ENCODE results near the gene HCLS1.

HCLS1 gene

GRCh38 chr3:121658716-121659435 lies 1.8 kb downstream of the HCLS1 start:
- no peak for TF ChIP-seq TAF1 (IDR thresholded peaks at IDR 0.05; ENCODE audit: borderline replicate concordance, insufficient read depth, low read length)

DNA sequence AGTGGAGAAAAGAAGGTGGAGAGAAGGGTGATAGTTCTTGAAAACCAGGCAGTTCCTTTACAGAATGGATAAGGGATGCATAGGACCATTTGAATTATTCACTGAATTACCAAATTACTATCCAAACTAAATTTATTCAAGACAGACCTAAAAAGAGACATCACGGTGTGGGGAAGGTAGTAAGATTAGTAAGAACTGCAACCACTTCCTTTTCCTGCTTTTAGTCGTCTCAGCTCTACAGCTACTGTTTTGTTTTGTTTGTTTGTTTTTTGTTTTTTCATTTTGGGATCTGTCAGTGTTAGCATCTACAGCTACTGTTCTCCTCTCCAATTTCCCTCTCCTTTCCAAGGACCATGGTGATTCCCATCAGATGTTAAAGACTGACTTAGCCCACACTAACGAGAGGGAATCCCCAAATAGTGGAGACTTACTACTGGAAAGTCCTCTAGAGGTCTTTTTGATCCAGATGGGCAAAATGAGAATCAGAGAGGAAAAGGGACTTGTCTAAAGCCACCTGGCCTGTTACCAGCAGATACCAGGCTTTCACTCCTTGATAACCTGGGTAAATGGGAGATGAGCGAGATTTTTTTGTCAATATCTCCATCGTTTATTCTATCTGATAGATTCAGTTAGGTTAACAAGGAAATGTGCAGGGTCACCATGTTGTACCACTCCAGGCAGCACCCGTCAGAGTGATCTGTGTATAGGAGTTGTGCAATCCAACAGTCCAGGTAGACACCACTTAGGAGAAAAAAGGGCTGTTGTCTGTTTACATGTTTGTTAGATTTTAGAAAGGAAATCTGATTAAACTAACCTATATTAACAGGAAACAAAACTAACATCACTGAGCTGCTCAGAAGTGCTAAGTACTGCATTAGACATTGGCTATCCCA lies 6.0 kb downstream of the HCLS1 start:
- TF ChIP-seq, protein P1, sequence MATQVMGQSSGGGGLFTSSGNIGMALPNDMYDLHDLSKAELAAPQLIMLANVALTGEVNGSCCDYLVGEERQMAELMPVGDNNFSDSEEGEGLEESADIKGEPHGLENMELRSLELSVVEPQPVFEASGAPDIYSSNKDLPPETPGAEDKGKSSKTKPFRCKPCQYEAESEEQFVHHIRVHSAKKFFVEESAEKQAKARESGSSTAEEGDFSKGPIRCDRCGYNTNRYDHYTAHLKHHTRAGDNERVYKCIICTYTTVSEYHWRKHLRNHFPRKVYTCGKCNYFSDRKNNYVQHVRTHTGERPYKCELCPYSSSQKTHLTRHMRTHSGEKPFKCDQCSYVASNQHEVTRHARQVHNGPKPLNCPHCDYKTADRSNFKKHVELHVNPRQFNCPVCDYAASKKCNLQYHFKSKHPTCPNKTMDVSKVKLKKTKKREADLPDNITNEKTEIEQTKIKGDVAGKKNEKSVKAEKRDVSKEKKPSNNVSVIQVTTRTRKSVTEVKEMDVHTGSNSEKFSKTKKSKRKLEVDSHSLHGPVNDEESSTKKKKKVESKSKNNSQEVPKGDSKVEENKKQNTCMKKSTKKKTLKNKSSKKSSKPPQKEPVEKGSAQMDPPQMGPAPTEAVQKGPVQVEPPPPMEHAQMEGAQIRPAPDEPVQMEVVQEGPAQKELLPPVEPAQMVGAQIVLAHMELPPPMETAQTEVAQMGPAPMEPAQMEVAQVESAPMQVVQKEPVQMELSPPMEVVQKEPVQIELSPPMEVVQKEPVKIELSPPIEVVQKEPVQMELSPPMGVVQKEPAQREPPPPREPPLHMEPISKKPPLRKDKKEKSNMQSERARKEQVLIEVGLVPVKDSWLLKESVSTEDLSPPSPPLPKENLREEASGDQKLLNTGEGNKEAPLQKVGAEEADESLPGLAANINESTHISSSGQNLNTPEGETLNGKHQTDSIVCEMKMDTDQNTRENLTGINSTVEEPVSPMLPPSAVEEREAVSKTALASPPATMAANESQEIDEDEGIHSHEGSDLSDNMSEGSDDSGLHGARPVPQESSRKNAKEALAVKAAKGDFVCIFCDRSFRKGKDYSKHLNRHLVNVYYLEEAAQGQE (IDR thresholded peaks at IDR 0.05; ENCODE audit: insufficient read depth in 1 of 2, low read depth in 2 of 2, low read length in 2 of 2), result no peak
- TF ChIP-seq POLR2AphosphoS5 (IDR thresholded peaks at IDR 0.05; ENCODE audit: low read depth, low read length) (no peak), TAF1 (IDR thresholded peaks at IDR 0.05; ENCODE audit: borderline replicate concordance, insufficient read depth, low read length) (no peak), FOXP2 (optimal IDR thresholded peaks at IDR 0.05; ENCODE audit: borderline replicate concordance, extremely low read depth, extremely low read length, insufficient read depth) (no peak), SIN3A (IDR thresholded peaks at IDR 0.05; ENCODE audit: borderline replicate concordance, insufficient read depth, low read length) (no peak)

- TF ChIP-seq SIN3A (IDR thresholded peaks at IDR 0.05; ENCODE audit: borderline replicate concordance, insufficient read depth, low read length) (no peak), FOXP2 (optimal IDR thresholded peaks at IDR 0.05; ENCODE audit: borderline replicate concordance, extremely low read depth, extremely low read length, insufficient read depth) (no peak), TAF1 (IDR thresholded peaks at IDR 0.05; ENCODE audit: borderline replicate concordance, insufficient read depth, low read length) (no peak), POLR2AphosphoS5 (IDR thresholded peaks at IDR 0.05; ENCODE audit: low read depth, low read length) (no peak)
- TF ChIP-seq, protein P1 (IDR thresholded peaks at IDR 0.05; ENCODE audit: insufficient read depth in 1 of 2, low read depth in 2 of 2, low read length in 2 of 2), result no peak
Measured at GRCh38 chr3:121651684-121652083, 9.0 kb downstream of the HCLS1 start.

DNA sequence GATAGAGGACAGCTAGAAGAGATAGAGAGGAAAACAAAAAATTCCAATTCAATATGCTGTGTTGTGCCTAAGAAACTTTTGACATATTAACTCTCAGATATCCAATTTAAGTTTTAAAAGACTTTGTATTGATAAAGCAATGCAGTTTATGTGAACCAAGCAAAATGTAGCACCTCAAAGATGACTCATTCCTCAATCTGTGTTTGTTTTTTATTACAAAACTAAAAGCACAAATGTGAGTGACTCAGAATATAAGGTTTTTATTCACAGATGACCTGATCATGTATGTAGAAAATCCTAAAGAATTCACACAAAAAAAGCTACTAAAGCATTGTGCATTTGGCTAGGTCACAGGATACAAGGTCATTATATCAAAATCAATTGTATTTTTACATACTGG lies 11.1 kb downstream of the HCLS1 start:
- TF ChIP-seq SIN3A (IDR thresholded peaks at IDR 0.05; ENCODE audit: borderline replicate concordance, insufficient read depth, low read length), result no peak
- TF ChIP-seq TAF1 (IDR thresholded peaks at IDR 0.05; ENCODE audit: borderline replicate concordance, insufficient read depth, low read length), result no peak
- TF ChIP-seq FOXP2 (optimal IDR thresholded peaks at IDR 0.05; ENCODE audit: borderline replicate concordance, extremely low read depth, extremely low read length, insufficient read depth), result no peak

DNA sequence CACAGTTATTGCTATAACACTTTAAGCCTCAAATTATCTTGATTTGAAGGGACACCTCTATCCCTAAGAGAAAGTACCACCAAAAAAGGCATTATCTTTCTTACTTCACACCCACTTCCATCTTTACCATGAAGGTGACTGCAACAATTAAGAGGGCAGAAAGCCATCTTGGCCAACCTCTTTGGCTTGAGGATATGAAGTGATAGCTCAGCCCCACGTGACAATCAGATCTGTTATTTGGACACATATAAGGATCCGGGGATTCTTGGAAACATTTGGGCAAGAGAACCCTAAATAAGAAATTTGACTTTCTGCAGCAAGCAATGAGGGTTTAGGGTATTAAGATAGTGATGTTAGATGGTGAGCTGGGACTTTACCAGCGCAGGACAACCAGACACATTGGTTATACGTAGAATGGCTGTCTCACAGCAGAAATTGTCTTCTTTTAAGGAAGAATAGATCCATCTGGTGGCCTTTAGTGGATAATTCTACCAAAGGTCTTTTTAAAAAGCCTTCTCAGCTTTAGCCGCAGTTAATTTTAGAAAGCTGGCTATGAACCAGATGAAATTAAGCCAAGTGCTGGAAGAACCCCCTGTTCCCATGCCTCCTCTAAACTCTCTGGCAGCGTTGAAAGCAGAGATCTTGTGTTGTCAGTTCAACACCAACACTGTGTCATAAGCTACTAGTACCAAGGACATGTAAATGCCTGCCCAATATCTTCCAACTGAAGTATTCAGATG lies 12.3 kb downstream of the HCLS1 start:
- TF ChIP-seq POLR2AphosphoS5 (IDR thresholded peaks at IDR 0.05; ENCODE audit: low read depth, low read length) (no peak), FOXP2 (optimal IDR thresholded peaks at IDR 0.05; ENCODE audit: borderline replicate concordance, extremely low read depth, extremely low read length, insufficient read depth) (no peak), SIN3A (IDR thresholded peaks at IDR 0.05; ENCODE audit: borderline replicate concordance, insufficient read depth, low read length) (no peak), TAF1 (IDR thresholded peaks at IDR 0.05; ENCODE audit: borderline replicate concordance, insufficient read depth, low read length) (no peak)
- TF ChIP-seq, protein P1 (IDR thresholded peaks at IDR 0.05; ENCODE audit: insufficient read depth in 1 of 2, low read depth in 2 of 2, low read length in 2 of 2), result no peak
